Mesothelial cell of epicardium (in vitro differentiated cells): ENCODE results near the gene FAM222A. TPM values are rescaled to one million over a fixed set of nuclear protein-coding genes. Genes with fewer than 3 reads are reported as not detected.

Source experiments
- DNase-seq, 2 experiments: peaks; one replicate each; pipeline ENCODE4 v3.0.0; 2021; ENCODE audit warnings: low spot score in 2 of 2; ENCODE audit not compliant: unreplicated experiment in 2 of 2
- H3K27ac Mint-ChIP-seq: 2 replicates; pipeline ENCODE4 v1.8.0; 2021; ENCODE audit warnings: mixed read lengths
- H3K27me3 Mint-ChIP-seq: 2 replicates; pipeline ENCODE4 v1.8.0; 2021; ENCODE audit warnings: low read depth, mixed read lengths
- H3K36me3 Mint-ChIP-seq: 2 replicates; pipeline ENCODE4 v1.8.0; 2021; ENCODE audit warnings: mixed read lengths
- H3K4me1 Mint-ChIP-seq: 2 replicates; pipeline ENCODE4 v1.8.0; 2021; ENCODE audit warnings: mixed read lengths
- H3K4me3 Mint-ChIP-seq: 2 replicates; pipeline ENCODE4 v1.8.0; 2021; ENCODE audit warnings: mild to moderate bottlenecking, moderate library complexity, mixed read lengths
- H3K9me3 Mint-ChIP-seq: 2 replicates; pipeline ENCODE4 v1.8.0; 2021; ENCODE audit warnings: mixed read lengths
- total RNA-seq: library from RNA; stranded (reverse); gene quantifications from 3 replicates; pipeline ENCODE4 v1.2.1, GENCODE V29; 2021
- TF ChIP-seq, protein P1 (sequence below): fragments of 200-600 bp; sonication (generic); IDR thresholded peaks from one replicate; pipeline ENCODE4 v1.5.0; 2021; ENCODE audit warnings: antibody characterized with exemption; ENCODE audit not compliant: unreplicated experiment

FAM222A gene
- total RNA-seq, 1 donor from 2014 or later = 1.1 TPM

DNA sequence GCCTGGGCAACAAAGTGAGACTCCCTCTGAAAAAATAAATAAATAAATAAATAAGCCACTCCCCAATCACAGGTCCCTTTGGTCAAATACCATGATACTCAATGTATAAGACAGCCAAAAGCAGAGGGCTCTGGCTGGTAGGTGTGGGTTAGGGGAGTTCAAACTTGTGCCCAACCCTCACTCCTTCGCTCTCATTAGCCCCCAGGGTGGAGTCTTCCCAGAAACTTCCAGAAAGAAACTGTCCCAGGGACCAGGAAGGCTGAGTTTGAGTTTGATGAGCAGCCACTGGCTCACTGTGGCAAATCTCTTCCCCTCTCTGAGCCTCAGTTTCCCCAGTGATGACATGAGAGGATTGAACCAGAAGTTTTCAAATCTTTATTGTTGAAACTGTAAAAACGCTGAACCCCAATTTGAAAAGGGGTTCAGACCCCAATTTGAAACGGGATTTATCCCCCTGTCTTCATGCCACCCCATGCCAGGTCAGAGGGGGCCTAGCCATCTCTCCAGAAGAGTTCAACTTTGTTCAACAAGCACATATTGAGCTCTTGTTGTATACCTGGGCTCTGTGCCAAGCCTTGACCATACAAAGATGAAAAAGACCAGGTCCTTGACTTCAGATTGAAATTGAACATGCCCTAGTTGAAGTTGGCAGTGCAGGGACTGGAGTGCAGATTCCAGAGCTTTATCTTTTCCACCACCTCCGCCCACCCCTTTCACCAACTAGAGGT lies 9.1 kb upstream of the FAM222A start:
- Mint-ChIP-seq H3K27me3 (peaks cover 27% of the 10 kb centered on the region), H3K27ac (no peak overlapping the region), H3K9me3 (no peaks in the 10 kb centered on the region), H3K36me3 (no peaks in the 10 kb centered on the region), H3K4me1 (peaks cover 7% of the 10 kb centered on the region), H3K4me3 (no peak overlapping the region)
- no peak for DNase-seq
- TF ChIP-seq, protein P1, sequence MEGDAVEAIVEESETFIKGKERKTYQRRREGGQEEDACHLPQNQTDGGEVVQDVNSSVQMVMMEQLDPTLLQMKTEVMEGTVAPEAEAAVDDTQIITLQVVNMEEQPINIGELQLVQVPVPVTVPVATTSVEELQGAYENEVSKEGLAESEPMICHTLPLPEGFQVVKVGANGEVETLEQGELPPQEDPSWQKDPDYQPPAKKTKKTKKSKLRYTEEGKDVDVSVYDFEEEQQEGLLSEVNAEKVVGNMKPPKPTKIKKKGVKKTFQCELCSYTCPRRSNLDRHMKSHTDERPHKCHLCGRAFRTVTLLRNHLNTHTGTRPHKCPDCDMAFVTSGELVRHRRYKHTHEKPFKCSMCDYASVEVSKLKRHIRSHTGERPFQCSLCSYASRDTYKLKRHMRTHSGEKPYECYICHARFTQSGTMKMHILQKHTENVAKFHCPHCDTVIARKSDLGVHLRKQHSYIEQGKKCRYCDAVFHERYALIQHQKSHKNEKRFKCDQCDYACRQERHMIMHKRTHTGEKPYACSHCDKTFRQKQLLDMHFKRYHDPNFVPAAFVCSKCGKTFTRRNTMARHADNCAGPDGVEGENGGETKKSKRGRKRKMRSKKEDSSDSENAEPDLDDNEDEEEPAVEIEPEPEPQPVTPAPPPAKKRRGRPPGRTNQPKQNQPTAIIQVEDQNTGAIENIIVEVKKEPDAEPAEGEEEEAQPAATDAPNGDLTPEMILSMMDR = no peak

DNA sequence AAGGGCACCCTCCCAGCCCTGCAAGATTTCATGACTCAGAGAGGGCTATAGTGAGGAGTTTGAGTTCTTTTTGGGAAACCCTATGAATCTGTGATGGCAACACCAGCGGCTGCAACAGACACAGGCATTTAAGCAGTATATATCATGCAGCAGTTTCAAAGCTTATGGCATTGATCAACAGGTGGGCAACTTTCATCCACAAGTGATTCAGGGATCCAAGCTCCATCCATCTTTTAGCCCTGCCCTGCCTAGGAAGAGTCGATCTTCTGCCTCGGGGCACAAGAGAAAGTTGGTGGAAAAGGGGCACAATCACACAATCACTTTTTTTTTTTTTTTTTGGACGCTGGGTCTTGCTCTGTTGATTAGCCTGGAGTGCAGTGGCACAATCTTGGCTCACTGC lies 8.3 kb upstream of the FAM222A start:
- peaks cover 11% of the 10 kb centered on the region for H3K4me1 Mint-ChIP-seq
- TF ChIP-seq, protein P1 = no peak
- H3K9me3 Mint-ChIP-seq = no peaks in the 10 kb centered on the region
- H3K4me3 Mint-ChIP-seq = no peak overlapping the region
- no peak overlapping the region for H3K27ac Mint-ChIP-seq
- peaks cover 29% of the 10 kb centered on the region for H3K27me3 Mint-ChIP-seq
- no peak for DNase-seq
- H3K36me3 Mint-ChIP-seq = no peaks in the 10 kb centered on the region

DNA sequence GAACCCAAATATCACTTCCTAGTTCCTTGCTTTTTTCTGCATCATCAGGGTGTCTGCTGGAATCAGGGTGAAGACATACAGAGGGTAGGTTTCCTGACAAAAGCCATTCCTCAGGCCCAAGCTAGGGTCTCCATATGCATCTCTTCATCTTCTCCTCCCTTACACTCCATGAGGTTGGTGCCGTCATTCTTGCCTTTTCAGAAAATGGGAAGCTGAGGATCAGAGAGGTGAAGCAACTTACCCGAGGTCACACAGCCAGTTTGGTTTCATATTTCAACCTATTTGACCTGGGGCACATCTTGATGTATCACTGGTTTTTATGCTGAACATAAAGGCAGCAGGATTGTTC lies 7.3 kb upstream of the FAM222A start:
- no peak for DNase-seq
- Mint-ChIP-seq H3K9me3 (no peaks in the 10 kb centered on the region), H3K27me3 (peaks cover 33% of the 10 kb centered on the region), H3K4me1 (peaks cover 11% of the 10 kb centered on the region), H3K36me3 (no peaks in the 10 kb centered on the region), H3K4me3 (no peak overlapping the region), H3K27ac (no peak overlapping the region)
- TF ChIP-seq, protein P1 = no peak

DNA sequence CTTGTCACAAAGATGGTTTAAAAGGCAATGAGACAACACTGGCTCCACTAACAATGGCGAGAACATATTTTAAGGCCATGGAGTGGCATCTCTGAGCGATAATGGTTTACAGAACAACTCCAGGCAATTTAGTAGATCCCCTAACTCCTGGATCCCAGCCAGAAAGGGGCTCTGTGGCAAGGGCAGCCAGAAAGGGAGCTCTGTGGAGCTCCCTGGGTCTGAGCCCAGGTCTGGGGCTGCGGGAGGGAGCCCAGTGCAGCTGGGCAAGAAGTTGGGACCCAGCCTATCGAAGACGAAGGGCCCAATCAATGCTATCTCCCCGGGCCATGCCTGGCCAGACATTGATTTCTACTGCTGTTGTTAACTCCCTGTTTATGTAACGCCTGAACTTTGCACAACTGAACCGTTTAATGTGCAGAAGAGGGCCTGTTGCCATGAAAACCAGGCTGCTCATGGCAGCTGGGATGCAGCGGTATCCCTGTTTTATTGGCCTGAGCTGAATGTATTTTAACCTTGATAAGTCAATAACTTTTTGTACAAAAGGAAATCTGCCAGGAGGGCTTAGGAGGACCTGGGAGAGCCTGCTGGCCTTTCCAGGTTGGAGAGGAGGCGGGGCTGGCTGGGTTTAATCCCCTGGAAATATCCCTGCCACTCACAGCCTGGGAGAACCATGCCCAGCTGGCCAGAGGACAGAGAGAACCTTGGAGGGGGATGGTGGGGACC lies 6.7 kb upstream of the FAM222A start:
- no peak overlapping the region for H3K27ac Mint-ChIP-seq
- no peak for DNase-seq
- TF ChIP-seq, protein P1 = no peak
- peaks cover 11% of the 10 kb centered on the region for H3K4me1 Mint-ChIP-seq
- H3K4me3 Mint-ChIP-seq = no peak overlapping the region
- H3K27me3 Mint-ChIP-seq = peaks cover 37% of the 10 kb centered on the region
- no peaks in the 10 kb centered on the region for H3K36me3 Mint-ChIP-seq
- H3K9me3 Mint-ChIP-seq = no peaks in the 10 kb centered on the region

DNA sequence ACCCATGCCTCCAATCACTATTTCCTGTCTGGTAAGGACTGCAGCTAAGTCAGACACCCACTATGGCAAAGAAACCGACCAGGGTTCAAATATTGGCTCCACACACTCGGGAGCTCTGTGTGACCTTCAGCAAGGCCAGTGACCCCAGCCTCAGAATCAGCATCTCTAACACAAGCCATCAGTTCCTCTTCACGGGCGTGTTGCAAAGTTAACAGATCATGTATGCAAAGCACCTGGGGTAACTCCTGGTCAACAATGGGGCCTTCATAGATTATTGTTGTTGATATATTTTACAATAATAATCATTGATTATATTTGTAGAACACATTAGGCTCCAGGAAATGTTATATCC lies 6.2 kb upstream of the FAM222A start:
- no peaks in the 10 kb centered on the region for H3K9me3 Mint-ChIP-seq
- peaks cover 40% of the 10 kb centered on the region for H3K27me3 Mint-ChIP-seq
- H3K27ac Mint-ChIP-seq = no peak overlapping the region
- no peaks in the 10 kb centered on the region for H3K36me3 Mint-ChIP-seq
- no peak overlapping the region for H3K4me3 Mint-ChIP-seq
- TF ChIP-seq, protein P1 = no peak
- H3K4me1 Mint-ChIP-seq = peaks cover 11% of the 10 kb centered on the region
- DNase-seq = no peak
